H1 (cell line): ENCODE data around the gene EDN1. TPM values are rescaled to one million over a fixed set of nuclear protein-coding genes. Genes with fewer than 3 reads are reported as not detected.

ENCODE experiments used
- CBX8 ChIP-seq: fragments of 300-800, 300-1000 bp; sonication (generic); IDR thresholded peaks from 2 replicates; pipeline ENCODE4 v1.7.1; 2016; ENCODE audit warnings: low read depth, low read length, borderline replicate concordance
- CTCF ChIP-seq, 3 experiments: IDR thresholded peaks; 1 replicate in 2 of 3; 2 replicates in 1 of 3; pipeline versions ENCODE4 v1.5.1 to v1.6.1; 2011; ENCODE audit warnings: low read length in 3 of 3, mild to moderate bottlenecking in 3 of 3, inconsistent platforms in 2 of 3, low read depth in 1 of 3, moderate library complexity in 1 of 3; ENCODE audit not compliant: insufficient read depth in 1 of 3; ENCODE audit errors: control extremely low read depth in 1 of 3
- NRF1 ChIP-seq: IDR thresholded peaks from 2 replicates; pipeline ENCODE4 v1.6.1; 2011; ENCODE audit warnings: mild to moderate bottlenecking, low read depth, low read length, improper control_type of control experiment
- RFX5 ChIP-seq: IDR thresholded peaks from 2 replicates; pipeline ENCODE4 v1.6.1; 2011; ENCODE audit warnings: low read depth, low read length, improper control_type of control experiment, borderline replicate concordance
- SIRT6 ChIP-seq: IDR thresholded peaks from one replicate; pipeline ENCODE4 v1.7.1; 2012; ENCODE audit warnings: low read length, inconsistent platforms
- polyA plus RNA-seq, 7 experiments: library from polyadenylated mRNA; depleted of rRNA in 3 of 7; stranded (reverse) in 5 of 7; unstranded in 2 of 7; fragments of >200 nt in 5 of 7; fragments of 200-250 nt in 2 of 7; gene quantifications; 1 replicate in 5 of 7; 2 replicates in 1 of 7; 4 replicates in 1 of 7; pipeline versions ENCODE4 v1.2.1 to v1.2.3, GENCODE V29; 2011 to 2013; ENCODE audit warnings: missing spikeins in 2 of 7, mixed read lengths in 2 of 7
- total RNA-seq: library from RNA; stranded (reverse); fragmentation: NEBNext Ultra II Directional; extraction: Animal tissue kit (Norgen Biotek cat#: 25700); gene quantifications from 2 replicates; pipeline ENCODE4 v1.2.1, GENCODE V29; 2021
- TF ChIP-seq, protein P1 (sequence below): fragments of 300-600 bp; sonication (generic); IDR thresholded peaks from 2 replicates; pipeline ENCODE4 v1.7.1; 2012; ENCODE audit warnings: low read length, moderate library complexity, mild to moderate bottlenecking, inconsistent platforms; ENCODE audit not compliant: insufficient replicate concordance
- TF ChIP-seq, protein P2 (sequence below): IDR thresholded peaks from 2 replicates; pipeline ENCODE4 v1.6.1; 2012; ENCODE audit warnings: inconsistent platforms
- TF ChIP-seq, protein P3 (sequence below): IDR thresholded peaks from 2 replicates; pipeline ENCODE4 v1.6.1; 2011; ENCODE audit warnings: low read length, improper control_type of control experiment

Gene EDN1
- total and polyA plus RNA-seq, 2 of the 8 experiments (the other 6 are each of a cell fraction or from before 2014, with no cell fraction given) = 0.23 to 1.1 TPM

DNA sequence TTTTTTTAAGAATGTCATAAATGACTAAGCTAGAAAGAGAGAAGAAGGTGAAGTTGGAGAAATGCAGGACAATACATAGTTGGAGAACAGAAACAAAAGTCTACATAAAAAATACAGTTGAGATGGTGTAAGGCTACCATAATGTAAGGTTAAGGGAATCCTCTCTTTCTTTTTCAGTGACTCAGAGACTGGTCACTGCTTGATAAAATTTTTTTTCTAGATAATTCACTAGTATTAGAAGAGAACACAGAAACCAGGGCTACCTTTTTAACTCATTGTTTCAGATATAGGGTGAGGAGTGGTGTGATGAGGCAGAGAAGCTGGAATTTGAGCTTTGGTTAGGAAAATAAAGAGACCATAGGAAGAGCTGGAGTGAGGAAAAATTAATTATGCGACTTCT lies 18.2 kb upstream of the EDN1 start (continued):
- TF ChIP-seq, protein P1, sequence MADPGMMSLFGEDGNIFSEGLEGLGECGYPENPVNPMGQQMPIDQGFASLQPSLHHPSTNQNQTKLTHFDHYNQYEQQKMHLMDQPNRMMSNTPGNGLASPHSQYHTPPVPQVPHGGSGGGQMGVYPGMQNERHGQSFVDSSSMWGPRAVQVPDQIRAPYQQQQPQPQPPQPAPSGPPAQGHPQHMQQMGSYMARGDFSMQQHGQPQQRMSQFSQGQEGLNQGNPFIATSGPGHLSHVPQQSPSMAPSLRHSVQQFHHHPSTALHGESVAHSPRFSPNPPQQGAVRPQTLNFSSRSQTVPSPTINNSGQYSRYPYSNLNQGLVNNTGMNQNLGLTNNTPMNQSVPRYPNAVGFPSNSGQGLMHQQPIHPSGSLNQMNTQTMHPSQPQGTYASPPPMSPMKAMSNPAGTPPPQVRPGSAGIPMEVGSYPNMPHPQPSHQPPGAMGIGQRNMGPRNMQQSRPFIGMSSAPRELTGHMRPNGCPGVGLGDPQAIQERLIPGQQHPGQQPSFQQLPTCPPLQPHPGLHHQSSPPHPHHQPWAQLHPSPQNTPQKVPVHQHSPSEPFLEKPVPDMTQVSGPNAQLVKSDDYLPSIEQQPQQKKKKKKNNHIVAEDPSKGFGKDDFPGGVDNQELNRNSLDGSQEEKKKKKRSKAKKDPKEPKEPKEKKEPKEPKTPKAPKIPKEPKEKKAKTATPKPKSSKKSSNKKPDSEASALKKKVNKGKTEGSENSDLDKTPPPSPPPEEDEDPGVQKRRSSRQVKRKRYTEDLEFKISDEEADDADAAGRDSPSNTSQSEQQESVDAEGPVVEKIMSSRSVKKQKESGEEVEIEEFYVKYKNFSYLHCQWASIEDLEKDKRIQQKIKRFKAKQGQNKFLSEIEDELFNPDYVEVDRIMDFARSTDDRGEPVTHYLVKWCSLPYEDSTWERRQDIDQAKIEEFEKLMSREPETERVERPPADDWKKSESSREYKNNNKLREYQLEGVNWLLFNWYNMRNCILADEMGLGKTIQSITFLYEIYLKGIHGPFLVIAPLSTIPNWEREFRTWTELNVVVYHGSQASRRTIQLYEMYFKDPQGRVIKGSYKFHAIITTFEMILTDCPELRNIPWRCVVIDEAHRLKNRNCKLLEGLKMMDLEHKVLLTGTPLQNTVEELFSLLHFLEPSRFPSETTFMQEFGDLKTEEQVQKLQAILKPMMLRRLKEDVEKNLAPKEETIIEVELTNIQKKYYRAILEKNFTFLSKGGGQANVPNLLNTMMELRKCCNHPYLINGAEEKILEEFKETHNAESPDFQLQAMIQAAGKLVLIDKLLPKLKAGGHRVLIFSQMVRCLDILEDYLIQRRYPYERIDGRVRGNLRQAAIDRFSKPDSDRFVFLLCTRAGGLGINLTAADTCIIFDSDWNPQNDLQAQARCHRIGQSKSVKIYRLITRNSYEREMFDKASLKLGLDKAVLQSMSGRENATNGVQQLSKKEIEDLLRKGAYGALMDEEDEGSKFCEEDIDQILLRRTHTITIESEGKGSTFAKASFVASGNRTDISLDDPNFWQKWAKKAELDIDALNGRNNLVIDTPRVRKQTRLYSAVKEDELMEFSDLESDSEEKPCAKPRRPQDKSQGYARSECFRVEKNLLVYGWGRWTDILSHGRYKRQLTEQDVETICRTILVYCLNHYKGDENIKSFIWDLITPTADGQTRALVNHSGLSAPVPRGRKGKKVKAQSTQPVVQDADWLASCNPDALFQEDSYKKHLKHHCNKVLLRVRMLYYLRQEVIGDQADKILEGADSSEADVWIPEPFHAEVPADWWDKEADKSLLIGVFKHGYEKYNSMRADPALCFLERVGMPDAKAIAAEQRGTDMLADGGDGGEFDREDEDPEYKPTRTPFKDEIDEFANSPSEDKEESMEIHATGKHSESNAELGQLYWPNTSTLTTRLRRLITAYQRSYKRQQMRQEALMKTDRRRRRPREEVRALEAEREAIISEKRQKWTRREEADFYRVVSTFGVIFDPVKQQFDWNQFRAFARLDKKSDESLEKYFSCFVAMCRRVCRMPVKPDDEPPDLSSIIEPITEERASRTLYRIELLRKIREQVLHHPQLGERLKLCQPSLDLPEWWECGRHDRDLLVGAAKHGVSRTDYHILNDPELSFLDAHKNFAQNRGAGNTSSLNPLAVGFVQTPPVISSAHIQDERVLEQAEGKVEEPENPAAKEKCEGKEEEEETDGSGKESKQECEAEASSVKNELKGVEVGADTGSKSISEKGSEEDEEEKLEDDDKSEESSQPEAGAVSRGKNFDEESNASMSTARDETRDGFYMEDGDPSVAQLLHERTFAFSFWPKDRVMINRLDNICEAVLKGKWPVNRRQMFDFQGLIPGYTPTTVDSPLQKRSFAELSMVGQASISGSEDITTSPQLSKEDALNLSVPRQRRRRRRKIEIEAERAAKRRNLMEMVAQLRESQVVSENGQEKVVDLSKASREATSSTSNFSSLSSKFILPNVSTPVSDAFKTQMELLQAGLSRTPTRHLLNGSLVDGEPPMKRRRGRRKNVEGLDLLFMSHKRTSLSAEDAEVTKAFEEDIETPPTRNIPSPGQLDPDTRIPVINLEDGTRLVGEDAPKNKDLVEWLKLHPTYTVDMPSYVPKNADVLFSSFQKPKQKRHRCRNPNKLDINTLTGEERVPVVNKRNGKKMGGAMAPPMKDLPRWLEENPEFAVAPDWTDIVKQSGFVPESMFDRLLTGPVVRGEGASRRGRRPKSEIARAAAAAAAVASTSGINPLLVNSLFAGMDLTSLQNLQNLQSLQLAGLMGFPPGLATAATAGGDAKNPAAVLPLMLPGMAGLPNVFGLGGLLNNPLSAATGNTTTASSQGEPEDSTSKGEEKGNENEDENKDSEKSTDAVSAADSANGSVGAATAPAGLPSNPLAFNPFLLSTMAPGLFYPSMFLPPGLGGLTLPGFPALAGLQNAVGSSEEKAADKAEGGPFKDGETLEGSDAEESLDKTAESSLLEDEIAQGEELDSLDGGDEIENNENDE = no peak
- TF ChIP-seq NRF1 (no peak), CBX8 (no peak), RFX5 (no peak), CTCF (IDR thresholded peaks at IDR 0.05; ENCODE audit: control extremely low read depth in 1 of 3, insufficient read depth in 1 of 3, low read depth in 1 of 3, low read length in 3 of 3) (no peak), SIRT6 (no peak)
- TF ChIP-seq, protein P2, sequence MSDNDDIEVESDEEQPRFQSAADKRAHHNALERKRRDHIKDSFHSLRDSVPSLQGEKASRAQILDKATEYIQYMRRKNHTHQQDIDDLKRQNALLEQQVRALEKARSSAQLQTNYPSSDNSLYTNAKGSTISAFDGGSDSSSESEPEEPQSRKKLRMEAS = no peak
- TF ChIP-seq, protein P3, sequence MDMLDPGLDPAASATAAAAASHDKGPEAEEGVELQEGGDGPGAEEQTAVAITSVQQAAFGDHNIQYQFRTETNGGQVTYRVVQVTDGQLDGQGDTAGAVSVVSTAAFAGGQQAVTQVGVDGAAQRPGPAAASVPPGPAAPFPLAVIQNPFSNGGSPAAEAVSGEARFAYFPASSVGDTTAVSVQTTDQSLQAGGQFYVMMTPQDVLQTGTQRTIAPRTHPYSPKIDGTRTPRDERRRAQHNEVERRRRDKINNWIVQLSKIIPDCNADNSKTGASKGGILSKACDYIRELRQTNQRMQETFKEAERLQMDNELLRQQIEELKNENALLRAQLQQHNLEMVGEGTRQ = no peak
